Hepatic stellate cell (primary cell): ENCODE measurements around the gene NFAM1.
A peak's percentile ranks its signal among the peaks of the same experiment; 100 is the strongest.

Experiments
- DNase-seq: peaks from one replicate; pipeline ENCODE4 v3.0.0; 2011; ENCODE audit warnings: low spot score

Gene NFAM1

GRCh38 chr22:42432020-42432596 lies at the start of gene NFAM1:
NFAM1 (minus strand) TSS chr22:42432403; CDS start chr22:42432357, 46 bp downstream.
- DNase-seq = no peak

- no peak for DNase-seq
Measured at GRCh38 chr22:42475122-42475521, 42.9 kb upstream of the NFAM1 start.

- DNase-seq = peak; percentile 45
Measured at GRCh38 chr22:42473484-42474193, 41.4 kb upstream of the NFAM1 start.

- DNase-seq = no peak
Measured at GRCh38 chr22:42472671-42473070, 40.5 kb upstream of the NFAM1 start.

DNA sequence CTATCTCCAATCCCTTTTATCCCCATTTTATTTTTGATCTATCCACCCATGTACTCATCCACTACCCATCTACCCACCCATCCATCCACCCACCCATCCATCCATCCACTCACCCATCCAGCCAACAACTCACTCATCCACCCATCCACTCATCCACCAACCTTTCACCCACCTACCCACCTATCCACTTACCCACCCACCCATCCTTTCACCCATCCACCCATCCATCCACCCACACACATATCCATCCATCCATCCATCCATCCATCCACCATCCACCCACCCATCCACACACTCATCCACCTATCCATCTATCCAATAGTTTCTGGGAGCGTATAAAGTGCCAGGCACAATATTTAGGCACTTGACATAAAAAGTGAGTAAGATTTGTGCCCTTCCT lies 39.2 kb upstream of the NFAM1 start:
- no peak for DNase-seq

GRCh38 chr22:42470366-42471082 lies 38.3 kb upstream of the NFAM1 start:
- no peak for DNase-seq

- no peak for DNase-seq
Measured at GRCh38 chr22:42468841-42469240, 36.6 kb upstream of the NFAM1 start.

- DNase-seq = no peak
Measured at GRCh38 chr22:42462016-42462415, 29.8 kb upstream of the NFAM1 start.

DNA sequence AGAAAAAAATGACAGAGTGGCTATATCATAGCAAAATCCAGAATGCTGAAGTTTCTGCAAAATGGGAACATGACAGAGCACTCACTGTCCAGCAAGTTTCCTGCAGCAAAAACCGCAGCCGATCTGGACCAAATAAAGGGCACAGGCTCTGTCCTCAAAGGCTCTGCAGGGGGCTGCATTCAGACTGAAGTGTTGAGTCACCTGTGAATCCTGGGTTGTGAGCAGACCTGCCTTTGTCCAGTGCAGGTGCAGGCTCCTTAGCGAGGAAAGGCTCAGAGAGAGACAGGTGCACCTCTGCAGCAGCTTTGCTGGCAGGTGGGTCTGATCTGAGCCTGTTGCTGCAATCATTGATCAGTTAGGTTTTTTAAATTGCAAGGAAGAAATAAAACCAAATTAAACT lies 29.3 kb upstream of the NFAM1 start:
- no peak for DNase-seq

DNA sequence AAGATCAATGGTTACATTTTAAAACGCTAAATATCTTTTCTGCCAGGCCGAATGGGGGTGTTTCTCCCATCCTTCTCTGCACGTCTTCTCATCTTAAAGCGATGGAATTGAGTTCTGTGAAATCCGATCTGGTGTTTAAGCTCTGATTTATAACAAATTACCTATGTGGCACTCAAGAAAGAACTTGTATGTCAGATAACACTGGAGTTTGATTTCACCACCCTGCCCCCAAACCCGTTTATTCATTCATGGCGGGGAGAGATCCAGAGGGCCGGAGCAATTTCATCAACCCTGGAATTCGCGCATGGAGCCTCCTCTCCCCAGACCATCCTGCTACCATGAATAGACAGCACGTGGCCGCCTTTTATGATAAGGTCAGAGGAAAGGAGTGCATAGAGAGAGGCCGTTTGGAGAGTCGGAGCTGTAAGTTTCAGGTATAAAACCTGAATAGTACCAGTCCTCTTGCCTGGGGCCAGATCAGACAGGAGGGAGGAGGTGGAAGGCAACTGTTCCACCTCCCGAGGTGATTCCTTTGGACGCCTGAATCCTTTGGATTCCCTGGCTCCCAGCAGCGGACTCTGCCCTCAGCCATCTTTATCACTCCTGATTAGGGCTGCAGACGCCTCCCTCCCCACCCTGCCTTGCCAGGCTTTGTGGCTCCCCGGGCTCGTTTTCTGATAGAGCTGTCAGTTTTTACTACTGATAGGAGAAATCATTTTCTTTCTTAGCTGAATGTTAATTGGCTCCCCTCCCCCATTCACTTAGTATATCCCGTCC lies 27.3 kb upstream of the NFAM1 start:
- no peak for DNase-seq

GRCh38 chr22:42452916-42453315 lies 20.7 kb upstream of the NFAM1 start:
- DNase-seq = no peak

DNA sequence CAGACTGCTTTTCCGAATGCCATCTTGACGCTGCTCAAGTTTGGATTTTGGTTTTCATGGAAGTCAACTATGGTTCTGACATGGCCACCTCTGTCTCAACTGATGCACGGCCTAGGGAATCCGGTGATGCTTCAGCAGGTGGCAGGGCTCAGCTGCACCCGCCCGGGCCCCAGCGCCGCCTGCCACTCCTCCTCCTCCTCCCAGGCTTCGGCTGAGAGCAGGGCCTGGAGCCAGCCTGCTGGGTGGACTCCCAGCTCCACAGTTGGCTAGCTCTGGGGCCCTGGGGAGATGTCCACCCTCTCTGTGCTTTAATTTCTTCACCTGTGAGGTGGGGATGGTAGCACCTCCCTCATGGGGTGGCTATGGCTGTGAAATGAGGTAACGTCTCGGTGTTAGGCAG lies 20.3 kb upstream of the NFAM1 start:
- no peak for DNase-seq

GRCh38 chr22:42451499-42452145 lies 19.4 kb upstream of the NFAM1 start:
- DNase-seq = no peak

DNA sequence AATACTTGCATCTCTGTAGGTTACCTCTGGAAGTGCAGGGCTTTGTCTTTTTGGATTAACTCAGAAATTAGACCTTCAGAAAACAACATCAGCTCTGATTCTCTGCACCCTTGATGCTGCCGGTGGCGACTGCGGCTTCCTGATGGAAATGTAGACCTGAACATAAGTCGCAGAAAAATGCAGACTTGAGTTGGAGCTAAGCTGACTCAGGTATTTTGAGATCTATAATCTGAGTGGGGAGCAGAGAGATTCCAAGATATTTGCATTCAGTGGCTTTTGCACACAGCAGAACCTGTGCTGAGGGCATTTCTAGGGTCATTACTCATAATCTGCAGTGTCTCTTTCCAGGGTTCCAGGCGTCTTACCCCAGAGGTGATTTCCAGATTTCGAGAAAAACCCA lies 18.7 kb upstream of the NFAM1 start:
- DNase-seq = no peak

DNA sequence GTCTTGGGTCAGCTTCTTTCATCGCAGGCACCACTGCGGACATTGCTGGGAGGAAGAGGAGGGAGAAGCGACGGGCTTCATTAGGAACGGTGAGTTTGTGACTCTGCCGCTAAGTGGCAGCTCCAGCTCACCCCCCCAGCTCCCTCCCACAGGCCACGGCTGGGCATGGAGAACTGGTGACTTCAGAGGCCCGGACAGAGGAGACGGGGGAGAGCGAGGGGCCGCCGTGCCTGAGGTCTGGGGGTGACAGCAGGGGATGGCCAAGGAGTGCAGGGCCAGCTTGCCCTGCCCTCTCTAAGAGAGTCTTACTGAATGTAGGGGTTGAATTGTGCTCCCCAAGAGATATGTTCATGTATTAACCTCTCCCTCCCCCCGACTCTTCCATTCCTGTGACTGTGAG lies 13.9 kb upstream of the NFAM1 start:
- no peak for DNase-seq

DNA sequence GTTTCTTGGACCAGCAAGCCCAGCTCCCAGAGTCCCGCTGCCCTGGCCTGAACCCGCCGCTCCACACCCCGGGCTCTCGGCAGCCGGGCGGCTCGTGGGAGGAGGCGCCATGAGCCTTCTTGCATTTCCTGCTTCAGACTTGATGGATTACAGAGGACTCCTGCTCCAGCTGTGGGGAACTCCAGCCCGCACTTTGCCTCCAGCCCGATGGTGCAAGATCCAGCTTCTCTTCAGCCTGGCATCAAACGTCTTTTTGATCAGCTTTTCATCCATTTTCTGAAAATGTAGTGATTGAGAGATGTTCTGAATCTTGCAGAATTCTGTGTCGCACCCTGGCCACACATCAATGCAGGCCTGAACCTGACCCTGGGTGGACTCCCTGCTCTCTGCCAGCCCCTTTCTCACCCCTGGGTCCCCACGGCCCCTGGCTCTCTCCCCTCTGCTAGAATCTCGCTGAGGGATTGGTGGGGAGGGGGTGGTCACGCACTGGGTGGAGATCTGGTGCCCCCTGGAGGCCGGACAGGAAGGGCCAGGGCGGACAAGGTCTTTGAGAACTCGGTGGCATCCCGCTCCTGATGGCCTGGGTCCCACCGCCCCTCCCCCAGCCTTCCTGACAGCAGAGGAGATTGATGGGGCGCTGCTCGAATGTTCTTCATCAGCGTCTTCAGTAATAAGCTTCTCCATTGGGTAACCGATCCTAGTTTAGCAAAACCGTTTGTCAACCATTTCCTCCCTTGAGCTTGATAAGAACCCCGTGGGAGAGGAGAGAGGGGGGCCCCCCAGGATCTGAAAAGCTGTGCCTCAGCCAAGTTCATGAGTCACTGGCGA lies 12.1 kb upstream of the NFAM1 start:
- DNase-seq = peak; percentile 89

- no peak for DNase-seq
Measured at GRCh38 chr22:42443240-42444076, 11.3 kb upstream of the NFAM1 start.

DNA sequence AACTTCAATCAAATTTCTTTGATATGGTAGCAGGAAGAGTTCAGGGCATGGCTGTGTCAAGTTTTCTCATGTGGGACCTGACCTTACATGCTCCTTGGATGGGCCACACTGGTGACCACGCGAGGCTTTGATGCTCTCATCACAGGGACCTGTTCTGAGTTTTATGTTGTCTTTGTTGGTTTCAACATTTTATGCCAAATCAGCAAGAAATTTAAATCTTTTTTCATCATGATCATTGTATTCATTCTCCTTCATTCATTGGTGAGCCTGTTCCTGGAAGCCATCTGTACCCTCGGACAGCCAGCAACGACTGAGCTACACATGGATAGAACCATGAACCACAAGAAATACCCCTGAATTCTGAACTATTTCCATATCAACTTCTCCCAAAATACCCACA lies 10.5 kb upstream of the NFAM1 start:
- DNase-seq = no peak

- no peak for DNase-seq
Measured at GRCh38 chr22:42440728-42441127, 8.5 kb upstream of the NFAM1 start.
